NCI-H128 (cell line): Measurements from ENCODE around the gene SCD.

Experiments used
- DNase-seq: peaks from one replicate; lab custom pipeline; 2025; ENCODE audit not compliant: unreplicated experiment; lab: John Stamatoyannopoulos, UW

Gene SCD

DNA sequence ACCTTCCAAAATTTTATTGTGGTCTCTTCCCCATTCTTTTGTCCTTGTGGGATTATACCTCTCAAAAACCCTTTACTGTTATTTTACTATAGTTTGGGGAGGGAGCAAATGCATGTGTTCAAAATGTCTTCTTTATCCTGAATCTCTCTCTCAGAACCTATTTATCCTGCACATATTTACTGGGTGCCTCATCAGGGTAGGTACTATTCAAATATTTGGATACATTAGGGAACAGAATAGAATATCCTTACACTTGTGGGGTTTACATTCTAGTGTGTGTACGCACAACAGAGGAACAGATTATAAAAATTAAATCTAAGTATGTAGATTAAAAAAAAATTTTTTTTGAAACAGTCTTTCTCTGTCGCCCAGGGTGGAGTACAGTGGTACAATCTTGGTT, 48.6 kb downstream of the SCD start:
- DNase-seq = no peak

DNA sequence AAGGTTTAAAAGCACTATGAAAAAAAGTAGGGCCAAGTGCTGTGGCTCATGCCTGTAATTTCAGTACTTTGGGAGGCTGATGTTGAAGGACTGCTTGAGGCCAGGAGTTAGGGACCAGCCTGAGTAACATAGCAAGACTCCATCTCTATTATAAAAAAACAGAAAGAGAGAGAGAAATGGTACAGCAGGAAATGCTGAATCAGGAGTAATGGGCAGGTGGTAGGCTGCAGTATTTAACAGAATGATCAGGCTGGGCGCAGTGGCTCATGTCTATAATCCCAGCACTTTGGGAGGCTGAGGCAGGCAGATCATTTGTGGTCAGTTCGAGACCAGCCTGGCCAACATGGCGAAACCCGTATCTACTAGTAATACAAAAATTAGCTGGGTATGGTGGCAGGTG, 49.6 kb downstream of the SCD start:
- no peak for DNase-seq

DNA sequence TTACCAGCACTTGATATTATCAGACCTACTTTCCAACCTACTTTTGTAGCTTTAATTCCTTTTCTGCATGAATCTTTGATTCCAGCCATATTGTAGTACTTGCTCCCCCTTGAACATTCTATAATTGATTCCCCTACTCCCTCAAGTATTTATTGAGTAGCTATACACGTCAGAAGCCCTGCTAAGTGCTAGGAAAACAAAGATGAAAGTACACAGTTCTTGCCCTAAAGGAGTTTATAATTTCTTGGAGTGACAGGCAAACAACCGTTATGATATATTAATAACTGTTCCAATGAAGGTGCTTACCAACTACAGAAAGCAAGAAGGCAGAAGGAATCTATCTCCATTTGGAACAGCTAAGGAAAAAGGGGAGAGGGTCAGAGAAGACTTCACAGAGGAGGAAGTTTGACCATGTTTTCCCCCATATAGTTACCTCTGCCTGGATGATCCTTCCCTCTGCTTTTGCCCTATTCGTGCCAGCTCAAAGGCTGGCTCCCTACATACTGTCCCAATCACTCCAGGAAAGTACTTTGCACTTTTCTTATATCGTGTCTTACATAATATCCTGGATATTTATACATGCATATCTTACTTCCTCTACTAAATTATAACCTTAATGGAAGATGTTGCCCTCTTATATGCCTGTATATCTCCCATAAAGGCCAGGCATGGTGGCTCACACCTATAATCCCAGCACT, 54.7 kb downstream of the SCD start:
- no peak for DNase-seq

DNA sequence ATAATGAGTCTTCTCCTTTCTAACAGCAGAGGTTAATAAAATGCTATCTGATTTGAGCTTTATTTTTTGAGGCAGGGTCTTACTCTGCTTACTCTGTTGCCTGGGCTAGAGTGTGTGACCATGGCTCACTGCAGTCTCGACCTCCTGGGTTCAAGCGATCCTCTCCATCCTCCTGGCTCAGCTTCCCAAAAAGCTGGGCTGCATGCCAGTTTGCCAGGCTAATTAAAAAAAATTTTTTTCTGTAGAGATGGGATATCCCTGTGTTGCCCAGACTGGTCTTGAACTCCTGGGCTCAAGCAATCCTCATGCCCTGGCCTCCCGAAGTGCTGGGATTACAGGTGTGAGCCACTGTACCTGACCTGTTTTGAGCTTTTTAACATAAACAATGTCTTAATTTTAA, 56.7 kb downstream of the SCD start:
- DNase-seq = no peak

DNA sequence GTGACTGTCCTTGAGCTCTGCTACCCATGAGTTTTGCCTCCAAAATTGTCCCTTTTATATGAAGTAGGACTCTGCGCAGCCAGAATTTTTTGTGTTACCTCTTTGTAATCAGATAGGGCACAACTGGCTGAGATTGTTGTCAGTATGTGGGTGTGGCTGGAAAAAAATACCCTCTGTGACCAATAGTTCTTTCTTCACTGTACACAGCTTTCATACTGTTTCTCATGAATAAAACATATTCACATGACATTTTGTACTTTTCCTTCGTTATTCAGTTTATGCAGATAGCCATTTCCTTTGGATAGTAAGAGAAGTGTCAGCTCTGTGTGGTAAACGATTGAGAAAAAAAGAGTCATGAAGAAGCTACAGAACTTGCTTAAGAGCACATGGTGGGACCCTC, 66.1 kb downstream of the SCD start:
- DNase-seq = no peak
